HUDEP-2 (cell line): ENCODE measurements around the gene SELENOH.
A peak's percentile ranks its signal among the peaks of the same experiment; 100 is the strongest.

Experiments used
- DNase-seq, 76 experiments: peaks; one replicate each; lab custom pipeline; 2025; ENCODE audit not compliant: unreplicated experiment in 76 of 76; lab: John Stamatoyannopoulos, UW

SELENOH gene

DNA sequence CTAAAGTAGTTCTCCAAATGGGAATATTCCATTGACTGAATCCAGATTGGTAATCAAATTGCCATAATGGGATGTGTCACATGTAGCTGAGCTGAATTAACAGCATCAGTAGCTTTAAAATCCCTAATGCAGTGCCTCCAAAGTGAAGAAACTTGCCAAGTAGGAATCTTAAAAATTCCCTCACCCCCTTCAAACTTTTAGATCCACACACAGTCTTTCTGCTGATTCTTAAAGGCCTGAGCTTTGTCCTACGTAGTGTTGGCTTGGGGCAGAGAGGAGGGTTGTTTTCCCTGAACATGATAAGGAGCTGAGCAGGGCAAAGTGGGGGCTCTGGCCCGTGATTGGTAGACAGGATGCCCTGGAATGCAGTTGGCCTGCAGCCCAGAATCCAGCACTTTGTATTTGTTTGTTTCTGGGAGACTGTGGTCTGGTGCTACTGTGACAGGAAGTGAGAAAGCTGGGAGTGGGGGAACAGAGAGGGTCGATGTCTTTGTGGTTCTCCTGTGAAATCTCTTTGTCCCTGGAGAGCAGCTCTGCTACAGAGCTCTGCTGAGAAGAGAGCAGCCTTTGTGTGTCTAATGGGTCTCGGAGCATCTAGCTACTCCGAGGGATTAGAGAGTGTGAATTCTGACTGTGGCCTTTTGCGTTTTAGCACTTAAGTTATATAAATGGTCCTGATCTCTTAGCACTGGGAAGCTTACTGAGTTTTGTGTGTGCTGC lies 37.2 kb downstream of the SELENOH start:
- DNase-seq, result no peak

DNA sequence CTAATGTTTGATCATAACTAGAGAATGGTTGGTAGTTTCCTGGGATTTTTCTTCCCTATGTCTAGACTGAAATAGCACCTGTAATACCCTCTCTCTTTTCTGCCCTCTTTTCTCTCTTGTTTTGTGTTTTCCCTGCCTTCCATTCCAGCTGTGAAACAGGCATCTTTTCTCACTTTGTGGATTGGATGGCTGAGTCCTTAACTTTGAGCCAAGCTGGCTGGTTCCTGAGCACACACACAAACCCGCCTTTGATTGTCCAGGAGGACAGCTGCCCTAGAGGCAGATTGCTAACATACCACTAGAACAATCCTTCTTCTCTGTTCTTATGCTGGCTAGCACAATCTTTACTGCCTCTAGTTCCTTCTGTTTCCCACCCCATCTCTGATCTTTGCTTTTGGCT lies 38.0 kb downstream of the SELENOH start:
- no peak for DNase-seq

DNA sequence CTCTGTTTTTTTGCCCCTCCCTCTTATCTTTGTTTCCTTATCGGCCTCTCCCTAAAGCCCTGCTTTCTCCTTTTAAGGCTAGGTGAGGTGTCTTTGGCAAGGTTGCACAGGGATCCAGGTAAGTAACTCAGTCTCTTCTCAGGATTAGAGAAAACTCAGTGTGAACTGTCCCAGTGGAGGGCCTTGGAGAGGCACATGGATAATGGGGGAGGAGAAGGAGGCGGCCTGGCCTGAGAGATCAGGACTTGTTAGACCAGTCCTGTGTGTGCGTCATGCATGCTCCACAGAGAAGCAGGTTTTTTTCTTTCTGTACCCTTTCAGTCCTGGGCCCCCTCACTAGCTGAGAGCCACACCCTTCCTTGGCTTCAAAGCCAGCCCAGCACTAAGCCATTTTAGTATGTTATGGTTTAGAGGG lies 40.2 kb downstream of the SELENOH start:
- peak in 2 of 76 experiments; percentile 2 to 7 for DNase-seq

DNA sequence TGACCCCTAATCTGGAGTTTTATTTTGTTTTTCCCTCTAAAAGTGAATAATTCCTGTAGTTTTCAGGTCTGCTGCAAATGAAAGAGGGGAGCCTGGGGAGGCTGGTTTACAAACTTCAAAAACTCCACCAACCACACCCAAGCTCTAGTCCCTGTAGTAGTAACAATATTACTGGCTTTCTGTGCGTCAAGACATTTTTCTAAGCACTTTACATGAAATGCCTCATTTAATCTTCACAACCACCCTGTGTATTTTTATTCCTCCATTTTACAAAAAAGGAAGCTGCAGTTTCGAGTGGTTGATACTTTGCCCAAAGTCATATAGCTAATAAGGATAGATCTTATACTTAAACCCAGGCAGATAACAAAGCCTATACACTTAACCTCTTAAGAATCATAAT lies 43.8 kb downstream of the SELENOH start:
- no peak for DNase-seq

DNA sequence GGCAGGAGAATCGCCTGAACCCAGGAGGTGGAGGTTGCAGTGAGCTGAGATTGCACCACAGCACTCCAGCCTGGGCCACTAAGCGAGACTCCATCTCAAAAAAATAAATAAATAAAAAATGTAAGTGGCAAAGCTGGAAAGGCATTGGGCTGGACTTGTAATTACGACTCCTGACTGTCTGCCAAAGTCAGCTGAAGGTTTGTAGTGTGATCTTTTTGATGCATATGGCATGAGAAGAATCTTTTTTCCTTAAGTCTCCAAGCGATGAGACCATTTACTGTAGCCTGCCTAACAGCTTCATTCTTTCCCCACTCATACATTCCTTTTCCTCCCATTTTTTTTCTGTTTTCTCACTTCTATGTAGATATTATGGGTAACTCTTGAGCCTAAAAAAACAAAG lies 45.1 kb downstream of the SELENOH start:
- no peak for DNase-seq

DNA sequence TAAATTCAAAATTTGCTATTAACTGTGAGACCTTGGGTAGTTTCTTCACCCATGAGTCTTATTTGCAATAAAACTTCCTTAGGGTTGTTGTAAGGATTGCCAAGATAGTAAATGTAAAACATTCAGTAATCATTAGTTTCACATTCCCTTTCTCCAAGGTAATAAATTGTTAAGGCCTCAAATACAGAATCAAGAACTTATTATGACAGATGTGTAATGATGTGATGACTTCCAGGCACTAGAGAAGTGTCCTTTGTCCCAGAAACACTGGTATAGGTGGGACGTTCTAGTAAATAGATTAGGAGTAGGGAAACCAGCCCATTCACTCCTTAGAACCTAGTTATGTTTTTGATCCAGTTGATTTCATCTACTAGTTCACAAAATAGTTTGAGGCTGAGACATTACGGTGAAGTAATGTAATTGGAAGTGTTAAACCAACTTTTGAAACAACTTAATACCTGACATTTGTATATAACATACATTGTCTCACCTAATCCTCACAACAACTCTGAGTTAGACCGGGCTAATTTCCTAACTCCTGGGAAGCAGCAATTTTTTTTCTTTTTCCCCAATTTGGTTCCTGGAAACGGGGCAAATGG lies 45.8 kb downstream of the SELENOH start:
- DNase-seq, result no peak

DNA sequence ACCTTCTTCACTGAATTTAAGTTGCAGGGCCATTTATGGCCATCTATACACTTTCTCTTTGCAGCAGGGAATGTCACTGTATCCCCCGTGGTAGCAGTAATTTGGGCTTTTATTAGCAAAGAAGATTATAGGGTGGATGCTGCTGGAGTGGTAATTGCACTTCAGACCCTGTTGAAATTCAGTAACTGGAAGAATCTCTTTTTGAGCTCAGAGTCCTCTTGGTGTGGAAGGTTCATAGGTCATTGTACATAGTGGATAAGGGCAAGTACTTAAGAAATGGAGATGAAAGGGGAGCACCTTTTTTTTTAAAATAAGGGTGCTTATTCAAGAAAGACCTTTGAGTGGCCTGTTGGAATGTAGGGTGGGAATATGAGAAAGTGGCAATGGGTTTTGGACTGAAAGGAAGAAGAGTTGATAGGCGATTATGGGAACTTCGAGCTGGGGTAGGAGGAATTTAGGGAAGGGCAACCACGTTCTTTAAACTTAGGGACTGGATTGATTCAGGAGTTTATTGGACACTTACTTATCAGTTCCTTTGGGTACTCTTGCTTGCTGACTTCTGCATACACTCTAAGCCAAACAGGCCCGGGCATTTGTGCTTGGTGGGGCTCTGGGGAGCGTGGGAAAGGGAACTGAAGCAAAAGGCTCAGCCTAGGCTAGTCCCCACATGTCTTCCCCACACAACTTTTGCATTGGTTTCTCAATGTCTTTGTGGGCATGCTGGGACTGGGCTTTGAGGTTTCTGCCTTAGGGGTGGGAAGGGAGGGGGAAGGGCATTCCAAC lies 46.8 kb downstream of the SELENOH start:
- DNase-seq, result no peak

DNA sequence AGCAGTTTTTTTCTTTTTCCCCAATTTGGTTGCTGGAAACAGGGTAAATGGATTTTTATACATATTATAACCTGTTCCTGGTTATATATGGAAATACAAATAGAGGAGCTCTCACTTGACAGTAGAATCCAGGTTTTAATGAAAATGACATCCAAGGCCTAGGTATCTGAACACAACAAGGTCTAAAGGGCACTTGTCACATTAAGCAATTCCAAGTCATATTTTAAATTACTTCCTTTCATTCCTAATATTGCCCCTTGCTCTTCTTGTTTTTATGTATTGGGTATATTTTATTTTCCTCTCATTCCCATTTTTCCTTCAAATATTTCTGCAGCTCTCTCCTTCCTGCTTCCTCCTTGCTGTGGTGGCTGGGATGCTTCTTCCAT lies 47.4 kb downstream of the SELENOH start:
- DNase-seq, result no peak

DNA sequence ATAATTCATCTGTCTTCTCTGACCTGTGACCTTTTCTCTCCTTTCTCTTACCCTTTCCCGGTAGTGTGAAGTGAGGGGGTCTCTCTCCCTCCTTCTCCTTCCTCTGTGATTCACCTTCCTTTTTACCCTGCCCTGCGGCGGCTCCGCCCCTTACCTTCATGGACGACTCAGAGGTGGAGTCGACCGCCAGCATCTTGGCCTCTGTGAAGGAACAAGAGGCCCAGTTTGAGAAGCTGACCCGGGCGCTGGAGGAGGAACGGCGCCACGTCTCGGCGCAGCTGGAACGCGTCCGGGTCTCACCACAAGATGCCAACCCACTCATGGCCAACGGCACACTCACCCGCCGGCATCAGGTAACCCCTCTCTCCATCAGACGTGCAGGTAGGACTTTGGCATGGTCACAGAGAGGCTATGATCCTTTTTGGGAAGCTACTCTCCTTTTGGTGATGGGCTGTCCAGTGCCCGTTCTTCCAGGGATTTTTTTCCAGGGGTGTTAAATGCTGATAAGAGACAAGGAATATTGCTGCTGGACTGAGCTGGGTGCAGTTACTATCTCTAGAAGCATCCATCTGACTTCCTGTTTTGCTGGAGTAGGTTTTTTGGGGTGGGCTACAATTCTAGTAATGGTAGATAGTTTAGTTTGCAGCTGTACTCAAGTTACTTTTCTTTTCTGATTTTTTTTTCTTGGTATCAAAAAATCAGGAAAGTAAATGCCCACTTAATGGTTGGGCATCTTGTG lies 50.2 kb downstream of the SELENOH start:
- no peak for DNase-seq

DNA sequence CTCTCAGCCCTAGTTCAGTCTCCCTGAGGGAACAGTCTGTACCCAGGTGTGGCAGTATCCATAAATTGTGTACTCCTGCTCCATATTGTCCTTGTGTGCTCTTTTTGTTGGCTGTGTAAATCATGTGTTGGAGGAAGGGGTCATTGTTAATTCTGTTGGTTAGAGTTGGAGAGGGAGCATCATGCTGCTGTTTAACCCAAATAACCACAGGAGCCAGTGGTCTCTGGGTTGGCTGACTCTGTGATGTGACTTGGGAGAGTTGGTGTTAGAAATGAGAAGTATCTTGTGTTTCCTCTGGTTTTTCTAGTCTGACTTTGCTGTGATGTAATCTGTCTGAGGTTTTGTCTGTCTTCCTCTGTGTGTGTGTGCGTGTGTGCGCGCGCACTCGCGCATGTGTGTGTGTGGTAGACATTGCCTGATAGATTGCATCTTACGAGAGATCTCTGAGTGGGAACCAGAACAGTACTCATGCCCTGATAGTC lies 50.8 kb downstream of the SELENOH start:
- DNase-seq, result peak in 12 of 76 experiments; percentile 1 to 19 (median 7)

DNA sequence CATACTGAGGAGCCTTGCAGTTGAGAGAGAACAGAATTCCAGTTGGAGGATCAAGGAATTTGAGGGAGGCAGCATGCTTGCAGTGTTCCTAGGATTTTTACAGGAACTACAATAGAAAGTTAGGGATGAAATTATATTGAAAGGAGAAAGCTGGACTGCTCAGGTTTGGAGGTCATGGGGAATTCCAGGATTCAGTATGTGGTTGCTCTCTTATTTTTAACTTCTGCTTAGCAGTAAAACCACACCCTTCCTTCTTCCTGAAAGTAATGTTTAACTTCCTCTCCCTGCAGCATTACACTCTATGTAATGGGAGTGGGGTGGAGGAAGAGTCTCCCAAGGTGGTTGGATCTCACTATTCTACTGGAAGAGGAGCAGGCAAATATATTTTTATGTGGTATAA lies 51.6 kb downstream of the SELENOH start:
- DNase-seq, result no peak
